ENCODE data around the gene DAO.
A peak's percentile ranks its signal among the peaks of the same experiment; 100 is the strongest.
"Not testable (repeated sequence)": the region's sequence is repeated elsewhere in the genome, so short reads cannot be mapped to it uniquely, and the experiment has no call there.

The DAO gene

GRCh38 chr12:108839890-108840230, 40.0 kb upstream of the DAO start:
- TF ChIP-seq, protein P1, sequence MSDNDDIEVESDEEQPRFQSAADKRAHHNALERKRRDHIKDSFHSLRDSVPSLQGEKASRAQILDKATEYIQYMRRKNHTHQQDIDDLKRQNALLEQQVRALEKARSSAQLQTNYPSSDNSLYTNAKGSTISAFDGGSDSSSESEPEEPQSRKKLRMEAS (IDR thresholded peaks at IDR 0.05; ENCODE audit: low read depth, low read length) = no peak
- TF ChIP-seq MYC (IDR thresholded peaks at IDR 0.05; ENCODE audit: low read depth, low read length) (no peak), CTCF (IDR thresholded peaks at IDR 0.05; ENCODE audit: low read depth, low read length) (no peak), POLR2A (IDR thresholded peaks at IDR 0.05; ENCODE audit: extremely low read depth, insufficient read length) (no peak)
- H3K4me3 ChIP-seq (ENCODE audit: low read depth, low read length) = no peak overlapping the region
- DNase-seq (ENCODE audit: low read depth) = peak; percentile 79

- H3K4me3 ChIP-seq (ENCODE audit: low read depth, low read length) = no peak overlapping the region
- peak; percentile 44 for DNase-seq (ENCODE audit: low read depth)
- TF ChIP-seq CTCF (IDR thresholded peaks at IDR 0.05; ENCODE audit: low read depth, low read length) = no peak
- TF ChIP-seq, protein P1 (IDR thresholded peaks at IDR 0.05; ENCODE audit: low read depth, low read length) = no peak
- TF ChIP-seq MYC (IDR thresholded peaks at IDR 0.05; ENCODE audit: low read depth, low read length) = no peak
- no peak for TF ChIP-seq POLR2A (IDR thresholded peaks at IDR 0.05; ENCODE audit: extremely low read depth, insufficient read length)
Observed at GRCh38 chr12:108840605-108841332, 39.1 kb upstream of the DAO start.

DNA sequence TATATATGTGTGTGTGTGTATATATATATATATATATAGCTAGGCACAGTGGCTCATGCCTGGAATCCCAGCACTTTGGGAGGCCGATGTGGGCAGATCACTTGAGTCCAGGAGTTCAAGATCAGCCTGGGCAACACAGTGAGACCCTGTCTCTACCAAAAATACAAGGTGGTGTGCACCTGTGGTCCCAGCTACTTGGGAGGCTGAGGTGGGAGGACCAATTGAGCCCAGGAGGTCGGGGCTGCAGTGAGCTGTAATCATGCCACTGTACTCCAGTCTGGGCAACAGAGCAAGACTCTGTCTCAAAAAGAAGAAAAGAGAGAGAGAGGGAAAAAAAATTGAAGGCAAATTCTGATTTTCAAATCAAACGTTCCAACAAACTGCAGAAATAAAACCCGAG, 38.1 kb upstream of the DAO start:
- DNase-seq (ENCODE audit: low read depth); H3K4me3 ChIP-seq (ENCODE audit: low read depth, low read length): not testable (repeated sequence)

DNA sequence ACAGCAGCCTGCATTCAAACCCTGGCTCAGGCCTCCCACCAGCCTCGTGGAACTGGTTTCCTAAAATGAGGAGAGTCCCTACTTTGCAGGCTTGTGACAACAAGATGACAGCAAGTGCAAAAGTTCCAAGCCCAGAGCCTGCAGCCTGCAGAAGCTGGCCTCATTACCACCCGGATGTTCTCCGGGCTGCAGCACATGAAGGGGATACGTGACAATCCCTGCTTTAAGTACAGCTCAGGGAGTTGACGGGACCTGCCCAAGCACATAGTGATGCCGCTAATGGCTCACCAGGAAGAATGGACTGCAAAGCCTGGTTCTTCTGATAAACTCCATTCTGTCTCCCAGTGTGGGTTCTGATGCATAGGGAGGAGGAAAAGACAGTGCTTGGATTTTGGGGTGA, 37.5 kb upstream of the DAO start:
- no peak for TF ChIP-seq MYC (IDR thresholded peaks at IDR 0.05; ENCODE audit: low read depth, low read length)
- no peak for TF ChIP-seq CTCF (IDR thresholded peaks at IDR 0.05; ENCODE audit: low read depth, low read length)
- TF ChIP-seq, protein P1 (IDR thresholded peaks at IDR 0.05; ENCODE audit: low read depth, low read length) = no peak
- no peak for TF ChIP-seq POLR2A (IDR thresholded peaks at IDR 0.05; ENCODE audit: extremely low read depth, insufficient read length)
- DNase-seq (ENCODE audit: low read depth) = no peak
- H3K4me3 ChIP-seq (ENCODE audit: low read depth, low read length) = no peak overlapping the region

DNA sequence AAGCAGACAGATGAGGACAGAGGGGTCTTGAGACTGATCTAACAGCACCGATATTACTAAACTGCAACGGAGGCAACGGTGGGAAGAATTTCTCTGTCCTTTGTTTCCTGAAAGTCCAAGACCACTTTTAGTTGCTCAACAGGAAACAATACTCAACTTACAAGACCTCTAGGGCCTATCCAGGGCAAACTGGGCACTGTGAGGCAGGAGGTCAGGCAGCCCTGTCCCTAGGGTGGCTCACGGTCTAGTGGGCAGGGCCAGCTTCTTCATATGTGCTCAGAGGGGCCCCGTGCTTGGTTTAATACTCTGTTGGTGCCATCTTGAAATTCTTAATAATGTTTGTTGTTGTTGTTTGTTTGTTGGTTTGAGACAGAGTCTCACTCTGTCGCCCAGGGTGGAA, 36.7 kb upstream of the DAO start:
- TF ChIP-seq, protein P1 (IDR thresholded peaks at IDR 0.05; ENCODE audit: low read depth, low read length) = no peak
- no peak for TF ChIP-seq POLR2A (IDR thresholded peaks at IDR 0.05; ENCODE audit: extremely low read depth, insufficient read length)
- no peak for TF ChIP-seq CTCF (IDR thresholded peaks at IDR 0.05; ENCODE audit: low read depth, low read length)
- no peak for TF ChIP-seq MYC (IDR thresholded peaks at IDR 0.05; ENCODE audit: low read depth, low read length)
- peak; percentile 81 for DNase-seq (ENCODE audit: low read depth)

DNA sequence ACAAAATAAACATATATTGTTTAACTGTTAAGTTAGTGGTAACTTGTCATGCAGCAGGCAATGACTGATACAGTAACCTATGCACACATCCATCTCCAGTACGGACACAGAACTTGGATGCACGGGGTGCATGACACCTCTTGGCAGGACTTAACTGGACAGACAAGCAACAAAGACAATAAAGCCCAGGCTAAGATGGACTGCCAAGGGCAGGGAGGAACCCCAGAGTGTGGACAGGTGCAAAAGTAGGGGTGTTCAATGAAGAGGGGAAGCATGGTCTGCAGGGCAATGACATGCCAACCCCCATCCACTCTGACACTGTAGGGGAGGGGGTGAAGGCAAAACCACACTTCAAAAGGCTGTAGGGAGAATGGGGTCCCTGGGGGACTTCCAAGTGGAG, 34.2 kb upstream of the DAO start:
- TF ChIP-seq CTCF (IDR thresholded peaks at IDR 0.05; ENCODE audit: low read depth, low read length) (no peak), MYC (IDR thresholded peaks at IDR 0.05; ENCODE audit: low read depth, low read length) (no peak), POLR2A (IDR thresholded peaks at IDR 0.05; ENCODE audit: extremely low read depth, insufficient read length) (no peak)
- DNase-seq (ENCODE audit: low read depth) = peak; percentile 88
- no peak overlapping the region for H3K4me3 ChIP-seq (ENCODE audit: low read depth, low read length)

More for the DNA sequence above, 36.7 kb upstream of the DAO start:
- no peak overlapping the region for H3K4me3 ChIP-seq (ENCODE audit: low read depth, low read length)
